HCT116 (cell line): ENCODE measurements around the gene LRSAM1. TPM values are rescaled to one million over a fixed set of nuclear protein-coding genes. Genes with fewer than 3 reads are reported as not detected.

Experiments
- ATAC-seq: fragments of 200-7000 bp; cut with Tn5 transposase; 2 replicates; pipeline ENCODE4 v1.9.1; 2020; ENCODE audit warnings: mild to moderate bottlenecking, moderate library complexity
- BruUV-seq: library from RNA; stranded (reverse); fragments of 400-500 nt; replicated peaks from 2 replicates; lab custom pipeline; 2021; lab: Mats Ljungman, UMichigan
- CTCF ChIA-PET: fragments of 300-600 bp; sonication (Branson Sonifier 250); formaldehyde crosslinking; loops from one replicate; lab custom pipeline; 2021; ENCODE audit warnings: antibody characterized with exemption; lab: Charles Lee
- POLR2A ChIA-PET: fragments of 300-600, 350-600 bp; sonication (Branson Sonifier 250); formaldehyde crosslinking; loops from one replicate; lab custom pipeline; 2021; ENCODE audit warnings: antibody characterized with exemption; lab: Charles Lee
- RAD21 ChIA-PET, 2 experiments: fragments of 300-600 bp; sonication (Branson Sonifier 250); formaldehyde crosslinking; loops; one replicate each; lab custom pipeline; 2023; ENCODE audit warnings: low total read pairs in 2 of 2; ENCODE audit not compliant: uncharacterized antibody in 2 of 2, unreplicated experiment in 2 of 2, low non-redundant PET in 1 of 2; lab: Charles Lee
- DNase-seq: peaks from one replicate; pipeline ENCODE4 v3.0.0-alpha.2; 2010; ENCODE audit warnings: low read depth, low spot score
- H2AFZ ChIP-seq: fragments of 200-600 bp; shearing (Covaris generic), sonication (generic); 2 replicates; pipeline ENCODE4 v1.6.1; 2017; ENCODE audit warnings: low read depth, mixed run types, mixed read lengths, antibody characterized with exemption, low read length; ENCODE audit not compliant: poor library complexity, severe bottlenecking
- H3K27ac ChIP-seq: 2 replicates; pipeline ENCODE4 v1.5.1; 2012; ENCODE audit warnings: low read depth, low read length
- H3K27me3 ChIP-seq: fragments of 200-600 bp; sonication (generic); 2 replicates; pipeline ENCODE4 v1.6.1; 2016; ENCODE audit warnings: mixed run types, low read length, mixed read lengths; ENCODE audit not compliant: insufficient read depth
- H3K36me3 ChIP-seq, 2 experiments: fragments of 200-500 bp in 1 of 2; fragments of 200-600 bp in 1 of 2; sonication (Bioruptor generic) in 1 of 2; sonication (generic) in 1 of 2; 2 replicates each; pipeline versions ENCODE4 v1.5.1 to v1.6.1; 2014 to 2016; ENCODE audit warnings: low read length in 2 of 2, inconsistent platforms in 1 of 2, mixed read lengths in 1 of 2, mixed run types in 1 of 2; ENCODE audit not compliant: insufficient read depth in 2 of 2, control insufficient read depth in 1 of 2
- H3K4me1 ChIP-seq, 2 experiments: fragments of 200-600 bp in 1 of 2; sonication (generic) in 1 of 2; 2 replicates each; pipeline versions ENCODE4 v1.5.1 to v1.6.1; 2012 to 2017; ENCODE audit warnings: low read length in 2 of 2, inconsistent platforms in 1 of 2, mild to moderate bottlenecking in 1 of 2, mixed read lengths in 1 of 2, mixed run types in 1 of 2, moderate library complexity in 1 of 2; ENCODE audit not compliant: insufficient read depth in 2 of 2, control insufficient read depth in 1 of 2
- H3K4me2 ChIP-seq: fragments of 200-600 bp; sonication (generic); 2 replicates; pipeline ENCODE4 v1.6.1; 2017; ENCODE audit warnings: mixed run types, low read length, mixed read lengths
- H3K4me3 ChIP-seq, 2 experiments: fragments of 200-600 bp in 1 of 2; sonication (generic) in 1 of 2; replicated peaks in 1 of 2; 2 replicates each; pipeline ENCODE4 v1.5.1; 2011 to 2016; ENCODE audit warnings: low read length in 2 of 2, control low read depth in 1 of 2, low read depth in 1 of 2, mild to moderate bottlenecking in 1 of 2, mixed read lengths in 1 of 2, mixed run types in 1 of 2
- H3K79me2 ChIP-seq: fragments of 200-600 bp; sonication (generic); 2 replicates; pipeline ENCODE4 v1.6.1; 2017; ENCODE audit warnings: mild to moderate bottlenecking, mixed run types, low read length, moderate library complexity, mixed read lengths; ENCODE audit not compliant: insufficient read depth
- H3K9ac ChIP-seq: fragments of 200-600 bp; sonication (generic); 2 replicates; pipeline ENCODE4 v1.6.1; 2016; ENCODE audit warnings: low read length, mixed read lengths
- H3K9me2 ChIP-seq: fragments of 200-600 bp; sonication (generic), shearing (Covaris generic); 2 replicates; pipeline ENCODE4 v1.6.1; 2017; ENCODE audit warnings: mixed run types, mild to moderate bottlenecking, moderate library complexity; ENCODE audit not compliant: insufficient read depth
- H3K9me3 ChIP-seq, 2 experiments: fragments of 200-500 bp in 1 of 2; fragments of 200-600 bp in 1 of 2; sonication (Bioruptor generic) in 1 of 2; sonication (generic) in 1 of 2; 2 replicates each; pipeline ENCODE4 v1.6.1; 2014 to 2017; ENCODE audit warnings: low read length in 2 of 2, mixed read lengths in 2 of 2, inconsistent platforms in 1 of 2, low read depth in 1 of 2, mild to moderate bottlenecking in 1 of 2, mixed run types in 1 of 2, moderate library complexity in 1 of 2; ENCODE audit not compliant: control insufficient read depth in 1 of 2, insufficient read depth in 1 of 2
- H4K20me1 ChIP-seq: fragments of 200-600 bp; sonication (generic), shearing (Covaris generic); 2 replicates; pipeline ENCODE4 v1.6.1; 2017; ENCODE audit warnings: mixed run types, mild to moderate bottlenecking, moderate library complexity; ENCODE audit not compliant: insufficient read depth
- EZH2 ChIP-seq: fragments of 200-600 bp; sonication (generic); IDR thresholded peaks from 2 replicates; pipeline ENCODE4 v1.6.1; 2017; ENCODE audit warnings: antibody characterized with exemption, mixed run types
- EZH2phosphoT487 ChIP-seq: fragments of 200-600 bp; IDR thresholded peaks from 2 replicates; pipeline ENCODE4 v1.6.1; 2018; ENCODE audit warnings: antibody characterized with exemption, borderline replicate concordance
- SP1 ChIP-seq: IDR thresholded peaks from 2 replicates; pipeline ENCODE4 v1.6.1; 2012; ENCODE audit warnings: low read depth
- intact Hi-C: fragments of 100-400 bp; cut with micrococcal nuclease; formaldehyde crosslinking; loops from 2 replicates; pipeline ENCODE4 v1.10.0; 2022
- total RNA-seq: library from RNA; stranded (reverse); gene quantifications from one replicate; pipeline ENCODE4 v1.2.1, GENCODE V29; 2021; ENCODE audit not compliant: unreplicated experiment
- TF ChIP-seq, protein P1 (sequence below), 3 experiments: fragments of 200-600 bp in 1 of 3; sonication (generic) in 1 of 3; IDR thresholded peaks in 2 of 3; conservative IDR thresholded peaks in 1 of 3; 2 replicates each; pipeline ENCODE4 v1.5.1; 2012 to 2017; ENCODE audit warnings: low read depth in 2 of 3, low read length in 2 of 3, antibody characterized with exemption in 1 of 3, borderline replicate concordance in 1 of 3, control low read depth in 1 of 3, mild to moderate bottlenecking in 1 of 3, mixed read lengths in 1 of 3, mixed run types in 1 of 3, moderate library complexity in 1 of 3; ENCODE audit not compliant: insufficient read depth in 1 of 3

The LRSAM1 gene
- total RNA-seq, 1 experiment from 2014 or later: 25.9 TPM

DNA sequence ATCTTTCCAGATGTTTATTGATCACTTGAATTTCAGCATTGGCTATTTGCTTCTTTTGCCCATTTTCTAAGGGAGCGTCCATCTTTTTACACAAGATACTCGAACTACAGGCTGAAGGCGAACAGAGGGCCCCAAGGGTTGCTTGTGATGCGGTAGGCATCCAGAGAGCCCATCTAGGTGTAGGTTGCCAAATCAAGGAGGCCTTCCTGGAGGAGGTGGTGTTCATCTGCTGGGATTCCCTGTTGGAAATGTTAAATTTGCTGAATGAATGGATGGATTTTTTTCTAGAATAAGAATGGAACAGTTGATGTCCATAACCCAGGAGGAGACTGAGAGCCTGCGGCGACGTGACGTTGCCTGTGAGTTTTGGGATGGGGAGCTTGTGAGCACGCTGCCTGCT is 31.4 kb downstream of the LRSAM1 start:
- ChIA-PET RAD21 (no interaction called here), POLR2A (no interaction called here), CTCF (no interaction called here)
- Histone ChIP-seq H3K79me2 (no peaks in the 10 kb centered on the region), H3K4me2 (no peak overlapping the region), H3K9me3 (no peaks in the 10 kb centered on the region), H3K4me1 (no peaks in the 10 kb centered on the region), H3K36me3 (peaks cover 16% of the 10 kb centered on the region in 2 experiments; a peak in 2 of 4 replicates), H3K9me2 (no peaks in the 10 kb centered on the region), H4K20me1 (no peaks in the 10 kb centered on the region), H3K27me3 (no peaks in the 10 kb centered on the region), H3K27ac (no peak overlapping the region), H3K9ac (no peak overlapping the region), H2AFZ (no peak overlapping the region), H3K4me3 (no peak overlapping the region)
- BruUV-seq: no TSS peak
- no peak for ATAC-seq
- intact Hi-C loops: no loop called here
- TF ChIP-seq EZH2 (no peak), SP1 (no peak)
- no peak for DNase-seq

DNA sequence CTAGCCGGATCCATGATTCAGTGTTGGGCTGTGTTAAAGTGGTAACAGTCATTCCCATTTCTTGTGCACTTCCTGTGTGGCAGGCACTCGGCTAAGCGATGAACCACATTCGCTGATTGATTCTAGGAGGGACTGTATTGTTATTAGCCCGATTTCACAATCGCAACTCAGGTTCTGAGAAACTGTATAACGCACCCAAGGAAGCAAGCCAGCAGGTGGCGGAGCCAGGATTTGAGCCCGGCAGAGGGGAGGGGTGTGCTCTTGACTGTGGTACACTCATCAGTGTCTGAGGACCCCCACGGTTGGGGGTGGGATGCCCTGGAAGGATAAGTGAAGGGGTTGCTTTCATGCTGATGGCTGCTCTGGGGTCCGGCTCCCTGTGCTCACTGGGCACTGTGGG is 34.7 kb downstream of the LRSAM1 start:
- ATAC-seq: peak; percentile 37; the same call in 1 of the 2 replicates
- no peaks in the 10 kb centered on the region for H3K4me1 ChIP-seq
- no peak overlapping the region for H3K27ac ChIP-seq
- H3K79me2 ChIP-seq: no peaks in the 10 kb centered on the region
- H3K9ac ChIP-seq: no peak overlapping the region
- peaks cover 9 to 10% of the 10 kb centered on the region in 2 experiments; a peak in 2 of 4 replicates for H3K36me3 ChIP-seq
- no peaks in the 10 kb centered on the region for H3K9me3 ChIP-seq
- no peaks in the 10 kb centered on the region for H3K9me2 ChIP-seq
- intact Hi-C loops: no loop called here
- no peak for DNase-seq
- TF ChIP-seq EZH2phosphoT487: no peak
- TF ChIP-seq, protein P1, sequence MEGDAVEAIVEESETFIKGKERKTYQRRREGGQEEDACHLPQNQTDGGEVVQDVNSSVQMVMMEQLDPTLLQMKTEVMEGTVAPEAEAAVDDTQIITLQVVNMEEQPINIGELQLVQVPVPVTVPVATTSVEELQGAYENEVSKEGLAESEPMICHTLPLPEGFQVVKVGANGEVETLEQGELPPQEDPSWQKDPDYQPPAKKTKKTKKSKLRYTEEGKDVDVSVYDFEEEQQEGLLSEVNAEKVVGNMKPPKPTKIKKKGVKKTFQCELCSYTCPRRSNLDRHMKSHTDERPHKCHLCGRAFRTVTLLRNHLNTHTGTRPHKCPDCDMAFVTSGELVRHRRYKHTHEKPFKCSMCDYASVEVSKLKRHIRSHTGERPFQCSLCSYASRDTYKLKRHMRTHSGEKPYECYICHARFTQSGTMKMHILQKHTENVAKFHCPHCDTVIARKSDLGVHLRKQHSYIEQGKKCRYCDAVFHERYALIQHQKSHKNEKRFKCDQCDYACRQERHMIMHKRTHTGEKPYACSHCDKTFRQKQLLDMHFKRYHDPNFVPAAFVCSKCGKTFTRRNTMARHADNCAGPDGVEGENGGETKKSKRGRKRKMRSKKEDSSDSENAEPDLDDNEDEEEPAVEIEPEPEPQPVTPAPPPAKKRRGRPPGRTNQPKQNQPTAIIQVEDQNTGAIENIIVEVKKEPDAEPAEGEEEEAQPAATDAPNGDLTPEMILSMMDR (IDR thresholded peaks at IDR 0.05 in 2 of 3, conservative IDR thresholded peaks at IDR 0.05 in 1 of 3; ENCODE audit: borderline replicate concordance in 1 of 3, insufficient read depth in 1 of 3, low read depth in 2 of 3, low read length in 2 of 3): 0 out of 6 replicates have a peak, but pooled peaks of 1 of the 3 experiments have one; percentile 8
- no TSS peak for BruUV-seq
- no peak overlapping the region for H3K4me2 ChIP-seq
- ChIA-PET RAD21 (no interaction called here), CTCF (no interaction called here), POLR2A (no interaction called here)
- H4K20me1 ChIP-seq: no peaks in the 10 kb centered on the region
- H2AFZ ChIP-seq: no peak overlapping the region
- no peaks in the 10 kb centered on the region for H3K27me3 ChIP-seq
- H3K4me3 ChIP-seq: no peak overlapping the region
